B cell (primary cell): Measurements from ENCODE around the gene FMNL2. TPM values are rescaled to one million over a fixed set of nuclear protein-coding genes. Genes with fewer than 3 reads are reported as not detected.

ENCODE experiments used
- ATAC-seq: fragments of 200-7000 bp; cut with Tn5 transposase; one replicate; pipeline ENCODE4 v1.10.0; 2021; ENCODE audit warnings: low read depth, mild to moderate bottlenecking, moderate number of reproducible peaks, moderate library complexity
- CTCF ChIA-PET: fragments of 350-600 bp; sonication (Branson Sonifier 250); formaldehyde crosslinking; loops from one replicate; lab custom pipeline; 2021; ENCODE audit warnings: antibody characterized with exemption, inconsistent platforms; lab: Charles Lee
- POLR2A ChIA-PET: fragments of 350-600 bp; sonication (Branson Sonifier 250); formaldehyde crosslinking; loops from one replicate; lab custom pipeline; 2021; ENCODE audit warnings: antibody characterized with exemption; lab: Charles Lee
- DNase-seq: peaks from one replicate; pipeline ENCODE4 v3.0.0; 2013
- H2AFZ ChIP-seq: 2 replicates; pipeline ENCODE4 v1.6.1; 2012; ENCODE audit warnings: mild to moderate bottlenecking, low read depth, low read length; ENCODE audit not compliant: insufficient read depth, poor library complexity, severe bottlenecking
- H3K27ac ChIP-seq, 2 donors: 1 replicate in 1 of 2; 2 replicates in 1 of 2; pipeline ENCODE4 v1.5.1; 2012 to 2013; ENCODE audit warnings: low read length in 2 of 2, mild to moderate bottlenecking in 2 of 2, moderate library complexity in 1 of 2
- H3K27me3 ChIP-seq, 4 experiments: fragments of 200-600 bp in 1 of 4; sonication (generic) in 1 of 4; replicated peaks in 1 of 4; 1 replicate in 2 of 4; 2 replicates in 2 of 4; pipeline versions ENCODE4 v1.6.1 to v1.7.0; 2013 to 2016; ENCODE audit warnings: low read length in 3 of 4, mild to moderate bottlenecking in 2 of 4, mixed read lengths in 1 of 4, moderate library complexity in 1 of 4; ENCODE audit not compliant: insufficient read depth in 4 of 4, control insufficient read depth in 3 of 4; ENCODE audit errors: control extremely low read depth in 1 of 4
- H3K36me3 ChIP-seq, 2 experiments: replicated peaks in 1 of 2; 1 replicate in 1 of 2; 2 replicates in 1 of 2; pipeline versions ENCODE4 v1.6.1 to v1.7.1; 2013; ENCODE audit warnings: low read length in 1 of 2; ENCODE audit not compliant: insufficient read depth in 2 of 2, control insufficient read depth in 1 of 2; ENCODE audit errors: control extremely low read depth in 1 of 2, extremely low read depth in 1 of 2
- H3K4me1 ChIP-seq, 2 donors: fragments of 200-600 bp in 1 of 2; sonication (generic) in 1 of 2; 1 replicate in 1 of 2; 2 replicates in 1 of 2; pipeline versions ENCODE4 v1.5.1 to v1.6.1; 2013 to 2017; ENCODE audit warnings: low read length in 2 of 2; ENCODE audit not compliant: control insufficient read depth in 2 of 2, insufficient read depth in 2 of 2
- H3K4me2 ChIP-seq: replicated peaks from 2 replicates; pipeline ENCODE3; 2012; ENCODE audit warnings: mild to moderate bottlenecking, low read depth, low read length; ENCODE audit not compliant: poor library complexity, severe bottlenecking
- H3K4me3 ChIP-seq, 5 experiments: fragments of 200-600 bp in 1 of 5; sonication (generic) in 1 of 5; 1 replicate in 3 of 5; 2 replicates in 2 of 5; pipeline versions ENCODE4 v1.5.1 to v1.7.0; 2011 to 2016; ENCODE audit warnings: low read length in 4 of 5, mild to moderate bottlenecking in 4 of 5, low read depth in 2 of 5, control low read depth in 1 of 5, moderate library complexity in 1 of 5; ENCODE audit not compliant: insufficient read depth in 1 of 5; ENCODE audit errors: control extremely low read depth in 1 of 5, extremely low read depth in 1 of 5
- H3K79me2 ChIP-seq: fragments of 200-600 bp; sonication (generic); one replicate; pipeline ENCODE4 v1.6.0; 2016; ENCODE audit warnings: low read length; ENCODE audit not compliant: control insufficient read depth, insufficient read depth
- H3K9ac ChIP-seq: fragments of 200-600 bp; sonication (generic); 2 replicates; pipeline ENCODE4 v1.6.1; 2017; ENCODE audit warnings: mild to moderate bottlenecking, low read length, moderate library complexity
- H3K9me3 ChIP-seq, 3 donors: one replicate each; pipeline versions ENCODE4 v1.6.1 to v1.7.1; 2013; ENCODE audit warnings: low read length in 2 of 3; ENCODE audit not compliant: control insufficient read depth in 2 of 3, insufficient read depth in 1 of 3; ENCODE audit errors: control extremely low read depth in 1 of 3
- H4K20me1 ChIP-seq: 2 replicates; pipeline ENCODE4 v1.6.0; 2012; ENCODE audit warnings: mild to moderate bottlenecking, low read length; ENCODE audit not compliant: insufficient read depth, control insufficient read depth, poor library complexity, severe bottlenecking
- H3K27ac Mint-ChIP-seq: one replicate; pipeline ENCODE4 v1.8.0; 2021; ENCODE audit warnings: mixed read lengths
- H3K27me3 Mint-ChIP-seq: one replicate; pipeline ENCODE4 v1.8.0; 2021; ENCODE audit warnings: mixed read lengths
- H3K4me1 Mint-ChIP-seq: one replicate; pipeline ENCODE4 v1.8.0; 2021; ENCODE audit warnings: mixed read lengths
- H3K4me3 Mint-ChIP-seq: one replicate; pipeline ENCODE4 v1.8.0; 2021; ENCODE audit warnings: mixed read lengths
- H3K9me3 Mint-ChIP-seq: one replicate; pipeline ENCODE4 v1.8.0; 2022; ENCODE audit warnings: mixed read lengths; ENCODE audit not compliant: insufficient read depth
- EZH2 ChIP-seq: IDR thresholded peaks from 2 replicates; pipeline ENCODE4 v1.6.1; 2012; ENCODE audit warnings: borderline replicate concordance, low read depth, mild to moderate bottlenecking, moderate library complexity, low read length; ENCODE audit not compliant: insufficient read depth, poor library complexity, severe bottlenecking
- WGBS: methylation state at CpG from one replicate; pipeline ENCODE4 v1.1.5; 2013; ENCODE audit warnings: missing lambda C conversion rate; ENCODE audit not compliant: insufficient coverage; 5-methylcytosine and 5-hydroxymethylcytosine counted together
- intact Hi-C: fragments of 100-400 bp; cut with micrococcal nuclease; formaldehyde crosslinking; loops from one replicate; pipeline ENCODE4 v1.10.0; 2022
- polyA plus RNA-seq: library from polyadenylated mRNA; depleted of rRNA; stranded (reverse); fragments of >200 nt; gene quantifications from 2 replicates; pipeline ENCODE4 v1.2.3, GENCODE V29; 2012
- total RNA-seq, 2 donors: library from RNA; stranded (reverse); fragments of 120-200 nt in 1 of 2; gene quantifications; 1 replicate in 1 of 2; 2 replicates in 1 of 2; pipeline versions ENCODE4 v1.2.3 to v1.2.4, GENCODE V29; 2013 to 2022
- TF ChIP-seq, protein P1 (sequence below): fragments of 200-600 bp; IDR thresholded peaks from one replicate; pipeline ENCODE4 v1.8.0; 2022; ENCODE audit warnings: antibody characterized with exemption, mild to moderate bottlenecking

Gene FMNL2
- total and polyA plus RNA-seq, 2 donors (not counting 1 experiment from before 2014, with no cell fraction given): 0.73 to 8.8 TPM

DNA sequence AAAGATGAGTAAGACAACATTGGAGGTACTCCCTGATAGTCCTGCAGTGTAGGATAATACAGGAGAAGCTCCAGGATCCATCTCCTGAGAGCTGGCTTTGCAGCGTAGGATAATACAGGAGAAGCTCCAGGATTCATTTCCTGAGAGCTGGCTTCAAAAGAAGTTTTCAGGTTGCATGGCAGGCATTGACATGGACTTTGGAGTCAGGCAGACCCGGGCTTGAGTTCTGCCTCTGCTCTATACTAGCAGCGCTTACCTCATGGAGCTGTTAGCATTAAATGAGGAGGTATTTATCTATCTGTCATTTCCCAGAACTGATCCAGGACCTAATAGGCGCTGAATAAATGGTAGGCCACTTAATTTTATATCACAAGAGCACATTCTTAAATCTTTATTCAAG is 97.8 kb downstream of the FMNL2 start:
- TF ChIP-seq, protein P1, sequence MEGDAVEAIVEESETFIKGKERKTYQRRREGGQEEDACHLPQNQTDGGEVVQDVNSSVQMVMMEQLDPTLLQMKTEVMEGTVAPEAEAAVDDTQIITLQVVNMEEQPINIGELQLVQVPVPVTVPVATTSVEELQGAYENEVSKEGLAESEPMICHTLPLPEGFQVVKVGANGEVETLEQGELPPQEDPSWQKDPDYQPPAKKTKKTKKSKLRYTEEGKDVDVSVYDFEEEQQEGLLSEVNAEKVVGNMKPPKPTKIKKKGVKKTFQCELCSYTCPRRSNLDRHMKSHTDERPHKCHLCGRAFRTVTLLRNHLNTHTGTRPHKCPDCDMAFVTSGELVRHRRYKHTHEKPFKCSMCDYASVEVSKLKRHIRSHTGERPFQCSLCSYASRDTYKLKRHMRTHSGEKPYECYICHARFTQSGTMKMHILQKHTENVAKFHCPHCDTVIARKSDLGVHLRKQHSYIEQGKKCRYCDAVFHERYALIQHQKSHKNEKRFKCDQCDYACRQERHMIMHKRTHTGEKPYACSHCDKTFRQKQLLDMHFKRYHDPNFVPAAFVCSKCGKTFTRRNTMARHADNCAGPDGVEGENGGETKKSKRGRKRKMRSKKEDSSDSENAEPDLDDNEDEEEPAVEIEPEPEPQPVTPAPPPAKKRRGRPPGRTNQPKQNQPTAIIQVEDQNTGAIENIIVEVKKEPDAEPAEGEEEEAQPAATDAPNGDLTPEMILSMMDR: no peak
- TF ChIP-seq EZH2: no peak
- Mint-ChIP-seq H3K9me3 (no peaks in the 10 kb centered on the region), H3K4me1 (peaks cover 10% of the 10 kb centered on the region), H3K27me3 (no peaks in the 10 kb centered on the region), H3K4me3 (no peak overlapping the region), H3K27ac (no peak overlapping the region)
- DNase-seq (no peak), ATAC-seq (no peak)
- no peak overlapping the region for H3K9ac ChIP-seq
- no peak overlapping the region for H2AFZ ChIP-seq
- ChIA-PET POLR2A (no interaction called here), CTCF (interaction anchor here (1.4 kb wide), 1 partner anchor 396 kb away, joined by 3 read pairs; no protein-coding TSS in a partner anchor)
- H3K79me2 ChIP-seq: no peaks in the 10 kb centered on the region
- H3K27me3 ChIP-seq: no peaks in the 10 kb centered on the region
- intact Hi-C loops: no loop called here
- H3K4me3 ChIP-seq: no peak overlapping the region
- H3K9me3 ChIP-seq: no peaks in the 10 kb centered on the region
- WGBS: 100% methylated on average over 1 of the region's 4 CpGs
- no peak overlapping the region for H3K4me2 ChIP-seq
- peaks cover 0 to 4% of the 10 kb centered on the region in 2 donors for H3K4me1 ChIP-seq
- H3K27ac ChIP-seq: no peak overlapping the region
- no peaks in the 10 kb centered on the region for H4K20me1 ChIP-seq
- H3K36me3 ChIP-seq: no peaks in the 10 kb centered on the region

- Histone ChIP-seq H3K9ac (no peak overlapping the region), H2AFZ (no peak overlapping the region), H3K36me3 (no peaks in the 10 kb centered on the region), H3K27me3 (no peaks in the 10 kb centered on the region), H3K4me2 (no peak overlapping the region), H3K79me2 (no peaks in the 10 kb centered on the region), H3K4me1 (peaks cover 0 to 4% of the 10 kb centered on the region in 2 donors), H3K9me3 (no peaks in the 10 kb centered on the region), H3K27ac (no peak overlapping the region), H4K20me1 (no peaks in the 10 kb centered on the region), H3K4me3 (no peak overlapping the region)
- Mint-ChIP-seq H3K4me3 (no peak overlapping the region), H3K4me1 (peaks cover 10% of the 10 kb centered on the region), H3K27ac (no peak overlapping the region), H3K27me3 (no peaks in the 10 kb centered on the region), H3K9me3 (no peaks in the 10 kb centered on the region)
- ChIA-PET POLR2A (no interaction called here), CTCF (interaction anchor here (1.4 kb wide), 1 partner anchor 396 kb away, joined by 3 read pairs; no protein-coding TSS in a partner anchor)
- no peak for ATAC-seq
- TF ChIP-seq, protein P1: no peak
- no peak for TF ChIP-seq EZH2
- DNase-seq: no peak
- WGBS: 50% methylated on average over 1 of the region's 1 CpG
- intact Hi-C loops: no loop called here
These were observed 98.3 kb downstream of the FMNL2 start for GRCh38 chr2:152433289-152433688.
